CD4-positive, alpha-beta memory T cell (primary cell): ENCODE results near the gene KRT31. TPM values are rescaled to one million over a fixed set of nuclear protein-coding genes. Genes with fewer than 3 reads are reported as not detected.
A peak's percentile ranks its signal among the peaks of the same experiment; 100 is the strongest.
"Not testable (repeated sequence)": the region's sequence is repeated elsewhere in the genome, so short reads cannot be mapped to it uniquely, and the experiment has no call there.

ENCODE experiments used
- CTCF ChIA-PET: fragments of 350-600 bp; sonication (Branson Sonifier 250); formaldehyde crosslinking; loops from one replicate; lab custom pipeline; 2021; ENCODE audit warnings: inconsistent platforms; ENCODE audit not compliant: partially characterized antibody; lab: Charles Lee
- POLR2A ChIA-PET: fragments of 350-600 bp; sonication (Branson Sonifier 250); formaldehyde crosslinking; loops from one replicate; lab custom pipeline; 2021; ENCODE audit not compliant: partially characterized antibody; lab: Charles Lee
- DNase-seq, 5 donors: peaks; one replicate each; pipeline versions ENCODE4 v3.0.0 to v3.0.0-alpha.2; 2020 to 2022; ENCODE audit warnings: mixed read lengths in 1 of 5
- H3K27ac ChIP-seq: one replicate; pipeline ENCODE4 v1.7.0; 2013; ENCODE audit warnings: low read depth, low read length
- H3K27me3 ChIP-seq: 2 replicates; pipeline ENCODE4 v1.7.0; 2013; ENCODE audit warnings: mild to moderate bottlenecking, low read length, moderate library complexity; ENCODE audit not compliant: insufficient read depth
- H3K36me3 ChIP-seq: 2 replicates; pipeline ENCODE4 v1.7.0; 2013; ENCODE audit warnings: mild to moderate bottlenecking, low read length, moderate library complexity; ENCODE audit not compliant: insufficient read depth
- H3K4me1 ChIP-seq: 2 replicates; pipeline ENCODE4 v1.7.0; 2013; ENCODE audit warnings: mild to moderate bottlenecking, low read length, moderate library complexity; ENCODE audit not compliant: insufficient read depth
- H3K4me3 ChIP-seq, 2 donors: one replicate each; pipeline ENCODE4 v1.7.0; 2013; ENCODE audit warnings: low read length in 2 of 2, mild to moderate bottlenecking in 1 of 2
- H3K9me3 ChIP-seq, 2 donors: one replicate each; pipeline ENCODE4 v1.7.0; 2013; ENCODE audit warnings: low read length in 2 of 2, control low read depth in 1 of 2; ENCODE audit not compliant: control insufficient read depth in 1 of 2
- H3K27ac Mint-ChIP-seq, 7 donors: one replicate each; pipeline ENCODE4 v1.8.0; 2020 to 2021; ENCODE audit warnings: mixed read lengths in 7 of 7, mild to moderate bottlenecking in 6 of 7, inconsistent platforms in 3 of 7, moderate library complexity in 3 of 7
- H3K27me3 Mint-ChIP-seq, 2 donors: one replicate each; pipeline ENCODE4 v1.8.0; 2020 to 2021; ENCODE audit warnings: mixed read lengths in 2 of 2
- H3K36me3 Mint-ChIP-seq, 2 donors: one replicate each; pipeline ENCODE4 v1.8.0; 2020 to 2021; ENCODE audit warnings: mixed read lengths in 2 of 2, inconsistent platforms in 1 of 2, mild to moderate bottlenecking in 1 of 2
- H3K4me1 Mint-ChIP-seq, 4 donors: one replicate each; pipeline ENCODE4 v1.8.0; 2020 to 2021; ENCODE audit warnings: mixed read lengths in 4 of 4, mild to moderate bottlenecking in 1 of 4
- H3K4me3 Mint-ChIP-seq, 8 donors: one replicate each; pipeline ENCODE4 v1.8.0; 2020 to 2021; ENCODE audit warnings: mixed read lengths in 8 of 8, mild to moderate bottlenecking in 7 of 8, moderate library complexity in 6 of 8, inconsistent platforms in 3 of 8
- H3K9me3 Mint-ChIP-seq, 8 donors: one replicate each; pipeline ENCODE4 v1.8.0; 2020 to 2021; ENCODE audit warnings: mixed read lengths in 8 of 8, mild to moderate bottlenecking in 5 of 8, inconsistent platforms in 3 of 8, moderate library complexity in 1 of 8
- intact Hi-C: fragments of 100-400 bp; cut with micrococcal nuclease; formaldehyde crosslinking; loops from one replicate; pipeline ENCODE4 v1.15.1; 2023
- polyA plus RNA-seq, 2 donors: library from polyadenylated mRNA; unstranded; fragments of 300-500 nt; fragmentation: Illumina TruSeq; gene quantifications; one replicate each; pipeline ENCODE4 v1.2.3, GENCODE V29; 2021
- total RNA-seq, 2 experiments: library from RNA; stranded (reverse); gene quantifications; one replicate each; pipeline ENCODE4 v1.2.3, GENCODE V29; 2021

KRT31 gene
- total and polyA plus RNA-seq, 4 experiments from 2014 or later: not detected

DNA sequence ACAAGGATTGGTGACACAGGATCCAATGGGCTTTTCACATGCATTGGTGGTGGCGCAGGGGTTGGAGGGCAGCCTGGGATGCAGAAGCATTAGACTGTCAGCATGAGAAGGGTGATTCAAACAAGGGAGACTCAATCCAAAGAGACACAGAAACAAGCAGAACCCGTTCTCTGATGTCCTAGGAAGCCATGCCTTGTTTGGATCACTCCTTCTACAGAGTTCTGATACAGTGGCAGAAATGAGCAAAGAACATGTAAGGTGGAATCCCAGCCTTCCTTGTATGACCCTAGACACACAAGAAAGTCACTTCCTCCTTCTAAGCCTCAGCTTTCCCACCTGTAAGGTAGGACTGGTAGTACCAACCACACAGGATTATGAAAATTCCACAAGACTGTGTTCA is 33.5 kb downstream of the KRT31 start:
- H3K36me3 ChIP-seq: no peaks in the 10 kb centered on the region
- Mint-ChIP-seq H3K36me3 (no peaks in the 10 kb centered on the region), H3K27ac (peak overlapping the region in 4 of 7 donors; percentile 2 to 39 (median 10)), H3K9me3 (no peaks in the 10 kb centered on the region), H3K27me3 (no peaks in the 10 kb centered on the region), H3K4me1 (peaks cover 7 to 22% (median 9%) of the 10 kb centered on the region in 4 donors), H3K4me3 (no peak overlapping the region)
- no peaks in the 10 kb centered on the region for H3K9me3 ChIP-seq
- H3K27me3 ChIP-seq: no peaks in the 10 kb centered on the region
- POLR2A ChIA-PET: no interaction called here
- H3K4me3 ChIP-seq: no peak overlapping the region
- no peak overlapping the region for H3K27ac ChIP-seq
- CTCF ChIA-PET: no interaction called here
- DNase-seq: no peak
- H3K4me1 ChIP-seq: no peaks in the 10 kb centered on the region
- intact Hi-C loops: no loop called here

DNA sequence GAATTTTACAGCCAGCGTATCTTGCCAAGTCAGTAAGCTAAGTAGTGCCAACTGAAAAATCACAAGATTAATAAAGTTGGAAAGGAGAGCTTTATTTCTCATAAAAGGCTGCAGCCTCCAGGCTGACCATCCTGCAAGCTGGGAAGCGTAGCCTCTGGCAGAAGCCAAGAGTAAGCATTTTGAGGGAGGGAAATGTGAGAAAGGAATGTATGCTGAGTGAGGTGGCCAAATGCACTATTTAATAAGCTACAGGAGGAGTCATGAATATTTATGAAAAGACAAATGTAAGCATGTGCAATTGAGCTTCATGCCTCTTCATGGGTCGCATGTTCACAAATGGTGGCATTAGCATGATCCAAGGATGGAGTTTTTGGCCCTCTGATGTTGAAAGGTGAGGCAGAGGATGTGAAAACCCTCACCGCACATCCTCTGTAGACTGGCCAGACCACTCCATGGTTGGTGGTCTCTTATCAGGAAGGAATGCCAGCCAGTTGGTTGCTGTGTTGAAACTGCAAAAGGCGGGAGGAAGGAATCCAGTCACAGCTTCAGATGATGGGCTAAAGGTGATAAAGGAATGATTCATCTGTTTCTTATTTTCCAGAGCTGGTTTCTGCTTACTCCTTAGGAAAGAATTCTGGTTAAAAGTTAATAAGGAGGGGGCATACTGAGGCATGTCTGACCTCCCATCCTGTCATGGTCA is 37.0 kb downstream of the KRT31 start:
- Mint-ChIP-seq H3K36me3 (peaks cover 0 to 4% of the 10 kb centered on the region in 2 donors), H3K27ac (no peak overlapping the region), H3K4me1 (peaks cover 3 to 17% (median 5%) of the 10 kb centered on the region in 4 donors), H3K4me3 (no peak overlapping the region), H3K9me3 (peaks cover 0 to 6% (median 1%) of the 10 kb centered on the region in 8 donors), H3K27me3 (peaks cover 0 to 1% of the 10 kb centered on the region in 2 donors)
- intact Hi-C loops: no loop called here
- Histone ChIP-seq H3K4me1 (no peaks in the 10 kb centered on the region), H3K27ac (no peak overlapping the region), H3K4me3 (no peak overlapping the region), H3K36me3 (no peaks in the 10 kb centered on the region), H3K27me3 (no peaks in the 10 kb centered on the region), H3K9me3 (no peaks in the 10 kb centered on the region)
- ChIA-PET POLR2A (no interaction called here), CTCF (interaction anchor here (1.0 to 1.7 kb wide), 3 partner anchors 9 to 37 kb away, joined by 3 to 4 read pairs (median 3); partner anchors contain the start of gene KRT33A)
- no peak for DNase-seq

- no peaks in the 10 kb centered on the region for H3K9me3 ChIP-seq
- H3K4me1 Mint-ChIP-seq: peaks cover 8 to 17% (median 11%) of the 10 kb centered on the region in 4 donors
- ChIA-PET POLR2A (interaction anchor here (0.6 kb wide), 1 partner anchor 30 kb away, joined by 3 read pairs; no protein-coding TSS in a partner anchor), CTCF (no interaction called here)
- H3K4me3 ChIP-seq: no peak overlapping the region
- H3K4me1 ChIP-seq: peaks cover 9% of the 10 kb centered on the region
- H3K4me3 Mint-ChIP-seq: no peak overlapping the region
- peaks cover 0 to 1% of the 10 kb centered on the region in 2 donors for H3K27me3 Mint-ChIP-seq
- peaks cover 0 to 6% (median 3%) of the 10 kb centered on the region in 8 donors for H3K9me3 Mint-ChIP-seq
- no peaks in the 10 kb centered on the region for H3K36me3 ChIP-seq
- peaks cover 0 to 4% of the 10 kb centered on the region in 2 donors for H3K36me3 Mint-ChIP-seq
- intact Hi-C loops: no loop called here
- peak overlapping the region in 1 of 7 donors; percentile 66 for H3K27ac Mint-ChIP-seq
- no peak overlapping the region for H3K27ac ChIP-seq
- DNase-seq: no peak
- no peaks in the 10 kb centered on the region for H3K27me3 ChIP-seq
These were observed 42.9 kb downstream of the KRT31 start for GRCh38 chr17:41354536-41354935.

GRCh38 chr17:41352597-41353366 is 44.6 kb downstream of the KRT31 start:
- CTCF ChIA-PET: interaction anchor here (1.0 to 2.0 kb wide), 2 partner anchors 30 to 196 kb away, joined by 3 to 9 read pairs; no protein-coding TSS in a partner anchor
- intact Hi-C loops: no loop called here
- no peak overlapping the region for H3K4me3 Mint-ChIP-seq

DNA sequence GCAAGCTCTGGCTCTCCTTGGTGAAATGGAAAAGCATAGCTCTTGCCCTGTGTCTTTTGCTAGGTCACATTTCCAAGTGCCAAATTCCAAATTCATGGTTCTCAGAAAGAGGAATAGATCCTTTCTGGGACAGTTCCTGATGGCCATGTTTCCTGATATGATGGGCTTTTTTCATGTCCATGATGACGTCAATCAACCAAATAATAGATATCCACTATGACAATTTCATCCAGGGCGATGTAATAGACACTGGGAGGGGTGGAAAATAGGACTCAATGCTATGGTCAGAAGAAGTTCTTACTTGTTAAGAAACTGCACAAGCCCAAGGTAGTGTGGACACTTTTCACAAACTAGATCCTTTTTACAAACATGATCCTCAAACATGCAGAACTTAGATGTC is 46.2 kb downstream of the KRT31 start:
- Mint-ChIP-seq H3K27me3 (no peaks in the 10 kb centered on the region), H3K4me1 (peaks cover 13 to 20% (median 15%) of the 10 kb centered on the region in 4 donors), H3K9me3 (peaks cover 0 to 8% (median under 1%) of the 10 kb centered on the region in 8 donors), H3K36me3 (peaks cover 0 to 1% of the 10 kb centered on the region in 2 donors), H3K4me3 (no peak overlapping the region), H3K27ac (no peak overlapping the region)
- H3K36me3 ChIP-seq: no peaks in the 10 kb centered on the region
- ChIA-PET POLR2A (interaction anchor here (1.5 to 2.9 kb wide), 2 partner anchors 10 to 43 kb away, joined by 3 to 13 read pairs; partner anchors contain the start of gene KRTAP16-1), CTCF (interaction anchor here (1.3 to 2.1 kb wide), 4 partner anchors 9 to 298 kb away, joined by 3 to 11 read pairs (median 5); no protein-coding TSS in a partner anchor)
- H3K9me3 ChIP-seq: no peaks in the 10 kb centered on the region
- intact Hi-C loops: no loop called here
- peaks cover 9% of the 10 kb centered on the region for H3K4me1 ChIP-seq
- H3K27me3 ChIP-seq: no peaks in the 10 kb centered on the region
- no peak for DNase-seq
- H3K27ac ChIP-seq: no peak overlapping the region
- H3K4me3 ChIP-seq: no peak overlapping the region

More at GRCh38 chr17:41352597-41353366, 44.6 kb downstream of the KRT31 start:
- POLR2A ChIA-PET: no interaction called here
- DNase-seq: no peak
- Histone ChIP-seq H3K27ac (no peak overlapping the region), H3K4me3 (no peak overlapping the region), H3K27me3 (no peaks in the 10 kb centered on the region), H3K9me3 (no peaks in the 10 kb centered on the region), H3K4me1 (peaks cover 9% of the 10 kb centered on the region), H3K36me3 (no peaks in the 10 kb centered on the region)
- peaks cover 0 to 4% of the 10 kb centered on the region in 2 donors for H3K36me3 Mint-ChIP-seq
- peaks cover 0 to 8% (median 3%) of the 10 kb centered on the region in 8 donors for H3K9me3 Mint-ChIP-seq
- H3K27ac Mint-ChIP-seq: no peak overlapping the region
- H3K27me3 Mint-ChIP-seq: peaks cover 0 to 1% of the 10 kb centered on the region in 2 donors
- peaks cover 13 to 17% (median 13%) of the 10 kb centered on the region in 4 donors for H3K4me1 Mint-ChIP-seq

DNA sequence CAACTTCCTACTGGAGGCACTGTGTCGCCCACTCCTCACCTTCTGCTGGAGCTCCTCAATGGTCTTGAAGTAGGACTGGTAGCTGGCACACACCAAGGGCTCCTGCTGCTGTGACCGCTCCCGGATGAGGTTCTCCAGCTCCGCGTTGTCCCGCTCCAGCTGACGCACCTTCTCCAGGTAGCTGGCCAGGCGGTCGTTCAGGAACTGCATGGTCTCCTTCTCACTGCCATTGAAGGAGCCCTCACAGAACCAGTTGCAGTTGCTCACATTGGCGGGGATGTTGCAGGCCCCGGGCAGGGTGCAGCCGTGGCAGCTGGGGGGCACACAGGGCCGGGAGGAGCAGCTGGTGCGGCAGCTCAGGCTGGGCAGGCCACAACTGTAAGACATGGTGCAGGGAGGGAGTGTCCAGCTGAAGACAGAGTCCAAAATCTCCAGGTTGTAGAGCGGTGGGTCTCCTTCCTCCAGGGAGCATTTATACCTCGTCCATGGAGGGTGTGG is 47.0 kb downstream of the KRT31 start, which contains the start of gene KRT33A:
Gene KRT33A (minus strand): TSS at position 448 of the 498 bp plus-strand sequence. CDS start 61 bp downstream, at position 387.
- Mint-ChIP-seq H3K4me3 (peak within 1 kb of the TSS in 1 of 8 donors; percentile 20), H3K27ac (peak within 1 kb of the TSS in 1 of 7 donors; percentile 53), H3K4me1 (peaks cover 13 to 20% (median 15%) of the 10 kb centered on the region in 4 donors)
- H3K4me3 ChIP-seq, H3K27me3 Mint-ChIP-seq, H3K27me3 ChIP-seq, H3K9me3 ChIP-seq, intact Hi-C loops, DNase-seq, H3K27ac ChIP-seq, H3K36me3 ChIP-seq, H3K9me3 Mint-ChIP-seq, H3K4me1 ChIP-seq, H3K36me3 Mint-ChIP-seq: not testable (repeated sequence)
- CTCF ChIA-PET: interaction anchor here (1.5 to 2.7 kb wide), 4 partner anchors 9 to 198 kb away, joined by 4 to 11 read pairs (median 8); no protein-coding TSS in a partner anchor
- POLR2A ChIA-PET: interaction anchor here (0.5 to 2.9 kb wide), 2 partner anchors 9 to 1518 kb away, joined by 6 to 13 read pairs; no protein-coding TSS in a partner anchor
